Activated T-cell treated with anti-CD3 and anti-CD28 coated beads, Interleukin-2, amount 50 U/mL, for 72 hours (primary cell): Measurements from ENCODE around the gene SLC22A13. TPM values are rescaled to one million over a fixed set of nuclear protein-coding genes. Genes with fewer than 3 reads are reported as not detected.
"Not testable (repeated sequence)": the region's sequence is repeated elsewhere in the genome, so short reads cannot be mapped to it uniquely, and the experiment has no call there.

ENCODE experiments used
- ATAC-seq, 2 donors: fragments of 150-1000 bp; cut with Tn5 transposase; replicated peaks in 1 of 2; 2 replicates each; pipeline ENCODE4 v1.10.0; 2021; ENCODE audit warnings: moderate library complexity in 2 of 2, mild to moderate bottlenecking in 1 of 2
- DNase-seq, 2 donors: peaks; one replicate each; pipeline ENCODE4 v3.0.0; 2021 to 2022; ENCODE audit warnings: mixed read lengths in 1 of 2
- H3K27ac Mint-ChIP-seq: one replicate; pipeline ENCODE4 v1.8.0; 2022; ENCODE audit warnings: mild to moderate bottlenecking, moderate library complexity, mixed read lengths
- H3K27me3 Mint-ChIP-seq: one replicate; pipeline ENCODE4 v1.8.0; 2022; ENCODE audit warnings: low read depth, mixed read lengths
- H3K36me3 Mint-ChIP-seq, 2 donors: one replicate each; pipeline ENCODE4 v1.8.0; 2022; ENCODE audit warnings: mixed read lengths in 2 of 2, mild to moderate bottlenecking in 1 of 2; ENCODE audit not compliant: insufficient read depth in 2 of 2
- H3K4me1 Mint-ChIP-seq: one replicate; pipeline ENCODE4 v1.8.0; 2022; ENCODE audit warnings: low read depth, mixed read lengths
- H3K4me3 Mint-ChIP-seq, 2 donors: one replicate each; pipeline ENCODE4 v1.8.0; 2022; ENCODE audit warnings: mild to moderate bottlenecking in 2 of 2, mixed read lengths in 2 of 2, moderate library complexity in 2 of 2
- H3K9me3 Mint-ChIP-seq, 2 donors: one replicate each; pipeline ENCODE4 v1.8.0; 2022; ENCODE audit warnings: mixed read lengths in 2 of 2
- total RNA-seq, 2 donors: library from RNA; stranded (reverse); gene quantifications; one replicate each; pipeline ENCODE4 v1.2.3, GENCODE V29; 2022

The SLC22A13 gene
- 1 to 10 TPM; 1.0 to 1.2 TPM for total RNA-seq

- peaks cover 16% of the 10 kb centered on the region for H3K4me1 Mint-ChIP-seq
- no peak for ATAC-seq
- no peak within 1 kb of the TSS for H3K27ac Mint-ChIP-seq
- DNase-seq = no peak
- no peak within 1 kb of the TSS for H3K4me3 Mint-ChIP-seq
- H3K36me3 Mint-ChIP-seq = peaks cover under 1 to 2% of the 10 kb centered on the region in 2 donors
- H3K9me3 Mint-ChIP-seq = no peaks in the 10 kb centered on the region
- H3K27me3 Mint-ChIP-seq = no peaks in the 10 kb centered on the region
Observed at GRCh38 chr3:38265604-38266307, at the start of gene SLC22A13. SLC22A13 (plus strand) TSS chr3:38265812; CDS start chr3:38265861, 49 bp downstream.

GRCh38 chr3:38219609-38220197, 45.9 kb upstream of the SLC22A13 start:
- Mint-ChIP-seq H3K27me3 (no peaks in the 10 kb centered on the region), H3K27ac (no peak overlapping the region), H3K36me3 (peaks cover 2 to 8% of the 10 kb centered on the region in 2 donors), H3K9me3 (no peaks in the 10 kb centered on the region), H3K4me3 (no peak overlapping the region), H3K4me1 (peaks cover 11% of the 10 kb centered on the region)
- DNase-seq (no peak), ATAC-seq (no peak)

- Mint-ChIP-seq H3K27me3 (no peaks in the 10 kb centered on the region), H3K36me3 (peaks cover 3 to 8% of the 10 kb centered on the region in 2 donors), H3K27ac (no peak overlapping the region), H3K4me1 (peaks cover 11% of the 10 kb centered on the region), H3K4me3 (peak overlapping the region in 1 of 2 donors; percentile 11), H3K9me3 (no peaks in the 10 kb centered on the region)
- ATAC-seq (no peak), DNase-seq (no peak)
Observed at GRCh38 chr3:38221005-38221404, 44.6 kb upstream of the SLC22A13 start.

GRCh38 chr3:38222032-38222634, 43.5 kb upstream of the SLC22A13 start:
- Mint-ChIP-seq H3K27me3 (no peaks in the 10 kb centered on the region), H3K9me3 (no peaks in the 10 kb centered on the region), H3K4me3 (no peak overlapping the region), H3K27ac (no peak overlapping the region), H3K4me1 (peaks cover 11% of the 10 kb centered on the region), H3K36me3 (peaks cover 6% of the 10 kb centered on the region in 2 donors)
- ATAC-seq (no peak), DNase-seq (no peak)

GRCh38 chr3:38224357-38224756, 41.3 kb upstream of the SLC22A13 start:
- DNase-seq (no peak), ATAC-seq (no peak)
- H3K4me3 Mint-ChIP-seq = no peak overlapping the region
- no peaks in the 10 kb centered on the region for H3K27me3 Mint-ChIP-seq
- no peak overlapping the region for H3K27ac Mint-ChIP-seq
- peaks cover 2 to 10% of the 10 kb centered on the region in 2 donors for H3K36me3 Mint-ChIP-seq
- no peaks in the 10 kb centered on the region for H3K9me3 Mint-ChIP-seq
- peaks cover 11% of the 10 kb centered on the region for H3K4me1 Mint-ChIP-seq

- Mint-ChIP-seq H3K27ac (no peak overlapping the region), H3K9me3 (no peaks in the 10 kb centered on the region), H3K36me3 (peaks cover 7 to 10% of the 10 kb centered on the region in 2 donors), H3K27me3 (no peaks in the 10 kb centered on the region), H3K4me3 (no peak overlapping the region), H3K4me1 (no peaks in the 10 kb centered on the region)
- no peak for DNase-seq
- ATAC-seq = no peak
Observed at GRCh38 chr3:38226273-38226672, 39.3 kb upstream of the SLC22A13 start.

- ATAC-seq = peak in 1 of 2 donors; percentile 59
- Mint-ChIP-seq H3K4me1 (no peaks in the 10 kb centered on the region), H3K36me3 (peaks cover 10 to 11% of the 10 kb centered on the region in 2 donors), H3K4me3 (no peak overlapping the region), H3K27me3 (no peaks in the 10 kb centered on the region), H3K9me3 (no peaks in the 10 kb centered on the region), H3K27ac (no peak overlapping the region)
- DNase-seq = no peak
Observed at GRCh38 chr3:38227989-38228388, 37.6 kb upstream of the SLC22A13 start.

- ATAC-seq = no peak
- H3K36me3 Mint-ChIP-seq = peaks cover 11 to 17% of the 10 kb centered on the region in 2 donors
- H3K4me3 Mint-ChIP-seq = no peak overlapping the region
- no peaks in the 10 kb centered on the region for H3K27me3 Mint-ChIP-seq
- DNase-seq = no peak
- no peaks in the 10 kb centered on the region for H3K9me3 Mint-ChIP-seq
- H3K27ac Mint-ChIP-seq = no peak overlapping the region
- H3K4me1 Mint-ChIP-seq = no peaks in the 10 kb centered on the region
Observed at GRCh38 chr3:38229036-38229435, 36.6 kb upstream of the SLC22A13 start.

- no peak for DNase-seq
- H3K27me3 Mint-ChIP-seq = no peaks in the 10 kb centered on the region
- H3K27ac Mint-ChIP-seq = no peak overlapping the region
- H3K36me3 Mint-ChIP-seq = peaks cover 17 to 49% of the 10 kb centered on the region in 2 donors
- H3K4me3 Mint-ChIP-seq = no peak overlapping the region
- no peaks in the 10 kb centered on the region for H3K4me1 Mint-ChIP-seq
- no peak for ATAC-seq
- H3K9me3 Mint-ChIP-seq = peaks cover 4% of the 10 kb centered on the region in 2 donors
Observed at GRCh38 chr3:38232701-38233100, 32.9 kb upstream of the SLC22A13 start.

GRCh38 chr3:38235466-38235865, 30.1 kb upstream of the SLC22A13 start:
- no peak for ATAC-seq
- H3K4me1 Mint-ChIP-seq = no peaks in the 10 kb centered on the region
- no peak overlapping the region for H3K4me3 Mint-ChIP-seq
- DNase-seq = no peak
- H3K9me3 Mint-ChIP-seq = peaks cover 6 to 7% of the 10 kb centered on the region in 2 donors
- H3K27me3 Mint-ChIP-seq = no peaks in the 10 kb centered on the region
- no peak overlapping the region for H3K27ac Mint-ChIP-seq
- peaks cover 31 to 71% of the 10 kb centered on the region in 2 donors for H3K36me3 Mint-ChIP-seq

- ATAC-seq = no peak
- no peaks in the 10 kb centered on the region for H3K27me3 Mint-ChIP-seq
- peaks cover 30 to 62% of the 10 kb centered on the region in 2 donors for H3K36me3 Mint-ChIP-seq
- H3K27ac Mint-ChIP-seq = no peak overlapping the region
- no peak for DNase-seq
- H3K9me3 Mint-ChIP-seq = peaks cover 6 to 7% of the 10 kb centered on the region in 2 donors
- no peak overlapping the region for H3K4me3 Mint-ChIP-seq
- H3K4me1 Mint-ChIP-seq = no peaks in the 10 kb centered on the region
Observed at GRCh38 chr3:38238416-38239008, 27.1 kb upstream of the SLC22A13 start.

GRCh38 chr3:38242812-38243211, 22.8 kb upstream of the SLC22A13 start:
- H3K27me3 Mint-ChIP-seq, H3K4me1 Mint-ChIP-seq, H3K4me3 Mint-ChIP-seq, ATAC-seq, H3K27ac Mint-ChIP-seq, DNase-seq, H3K9me3 Mint-ChIP-seq: not testable (repeated sequence)
- H3K36me3 Mint-ChIP-seq = peaks cover 17 to 38% of the 10 kb centered on the region in 2 donors

GRCh38 chr3:38245930-38246329, 19.7 kb upstream of the SLC22A13 start:
- ATAC-seq = no peak
- H3K27ac Mint-ChIP-seq = no peak overlapping the region
- no peaks in the 10 kb centered on the region for H3K4me1 Mint-ChIP-seq
- H3K4me3 Mint-ChIP-seq = no peak overlapping the region
- no peaks in the 10 kb centered on the region for H3K9me3 Mint-ChIP-seq
- no peak for DNase-seq
- H3K27me3 Mint-ChIP-seq = no peaks in the 10 kb centered on the region
- peaks cover 3 to 18% of the 10 kb centered on the region in 2 donors for H3K36me3 Mint-ChIP-seq
